Stimulated activated effector memory CD8-positive, alpha-beta T cell treated with anti-CD3 and anti-CD28 coated beads, Interleukin-12 subunit alpha, Interleukin-12 subunit beta, amount 100 ng/mL, for 72 hours (primary cell): ENCODE data around the gene PAX1.

ENCODE experiments used
- ATAC-seq: fragments of 150-1000 bp; cut with Tn5 transposase; 2 replicates; pipeline ENCODE4 v1.10.0; 2021
- DNase-seq, 2 donors: peaks; one replicate each; pipeline ENCODE4 v3.0.0; 2021 to 2022; ENCODE audit warnings: low spot score in 2 of 2
- H3K27ac Mint-ChIP-seq: one replicate; pipeline ENCODE4 v1.8.0; 2022; ENCODE audit warnings: mild to moderate bottlenecking, mixed read lengths
- H3K36me3 Mint-ChIP-seq: one replicate; pipeline ENCODE4 v1.8.0; 2022; ENCODE audit warnings: mild to moderate bottlenecking, mixed read lengths
- H3K4me1 Mint-ChIP-seq: one replicate; pipeline ENCODE4 v1.8.0; 2022; ENCODE audit warnings: mixed read lengths
- H3K4me3 Mint-ChIP-seq: one replicate; pipeline ENCODE4 v1.8.0; 2022; ENCODE audit warnings: mild to moderate bottlenecking, mixed read lengths
- H3K9me3 Mint-ChIP-seq: one replicate; pipeline ENCODE4 v1.8.0; 2022; ENCODE audit warnings: mixed read lengths

Gene PAX1

GRCh38 chr20:21698494-21699215, 6.8 kb upstream of the PAX1 start:
- no peak for DNase-seq
- peaks cover 3% of the 10 kb centered on the region for H3K9me3 Mint-ChIP-seq
- H3K27ac Mint-ChIP-seq, result no peak overlapping the region
- ATAC-seq, result no peak
- no peaks in the 10 kb centered on the region for H3K36me3 Mint-ChIP-seq
- H3K4me1 Mint-ChIP-seq, result peaks cover 1% of the 10 kb centered on the region
- no peak overlapping the region for H3K4me3 Mint-ChIP-seq

GRCh38 chr20:21699216-21699508, 6.3 kb upstream of the PAX1 start:
- peaks cover 3% of the 10 kb centered on the region for H3K9me3 Mint-ChIP-seq
- DNase-seq (no peak), ATAC-seq (no peak)
- H3K4me1 Mint-ChIP-seq, result peaks cover 5% of the 10 kb centered on the region
- no peaks in the 10 kb centered on the region for H3K36me3 Mint-ChIP-seq
- H3K27ac Mint-ChIP-seq, result no peak overlapping the region
- no peak overlapping the region for H3K4me3 Mint-ChIP-seq

DNA sequence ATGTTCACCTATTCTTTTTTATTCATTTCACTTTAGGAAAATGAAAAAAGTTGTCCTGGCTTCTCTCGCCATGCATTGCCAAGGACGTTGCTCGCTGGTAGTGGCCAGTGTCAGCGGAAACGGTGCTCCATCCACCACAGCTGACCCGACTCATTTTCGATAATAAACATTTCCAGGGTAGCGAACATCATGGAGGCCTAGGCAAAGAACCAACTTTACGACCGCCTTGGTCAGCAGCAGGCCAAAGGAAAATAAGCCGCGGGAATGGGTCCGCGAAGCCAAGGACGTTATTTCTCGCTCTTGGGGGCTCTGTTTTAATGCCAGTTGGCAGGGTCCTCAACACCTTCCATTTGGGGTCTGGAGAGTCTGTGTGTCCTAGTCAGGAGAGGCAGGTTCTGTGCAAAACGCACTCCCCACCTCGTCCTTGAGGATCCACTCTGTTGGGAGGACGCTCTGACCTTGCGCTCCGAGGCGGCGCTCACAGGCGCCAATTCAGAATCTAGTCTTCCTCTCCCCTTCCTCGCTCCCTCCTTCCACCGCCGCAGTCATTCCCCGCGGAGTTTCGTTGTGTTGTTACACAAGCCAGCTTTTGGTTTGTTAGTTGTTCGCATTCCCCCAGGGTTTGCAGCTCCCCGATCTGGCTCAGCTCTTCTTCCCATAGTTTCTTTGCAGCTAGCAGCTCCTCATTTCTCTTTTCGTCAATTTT, 4.1 kb upstream of the PAX1 start:
- Mint-ChIP-seq H3K4me1 (peaks cover 5% of the 10 kb centered on the region), H3K36me3 (no peaks in the 10 kb centered on the region), H3K4me3 (no peak overlapping the region), H3K9me3 (peaks cover 3% of the 10 kb centered on the region), H3K27ac (no peak overlapping the region)
- DNase-seq (no peak), ATAC-seq (no peak)

- H3K27ac Mint-ChIP-seq, result no peak overlapping the region
- DNase-seq (no peak), ATAC-seq (no peak)
These were observed 3.4 kb upstream of the PAX1 start for GRCh38 chr20:21702016-21702415.

GRCh38 chr20:21702553-21703470, 2.7 kb upstream of the PAX1 start:
- Mint-ChIP-seq H3K4me1 (peaks cover 5% of the 10 kb centered on the region), H3K27ac (no peak overlapping the region), H3K36me3 (no peaks in the 10 kb centered on the region), H3K9me3 (peaks cover 3% of the 10 kb centered on the region), H3K4me3 (no peak overlapping the region)
- ATAC-seq (no peak), DNase-seq (no peak)

More at GRCh38 chr20:21702016-21702415, 3.4 kb upstream of the PAX1 start:
- peaks cover 5% of the 10 kb centered on the region for H3K4me1 Mint-ChIP-seq
- no peaks in the 10 kb centered on the region for H3K36me3 Mint-ChIP-seq
- peaks cover 3% of the 10 kb centered on the region for H3K9me3 Mint-ChIP-seq
- no peak overlapping the region for H3K4me3 Mint-ChIP-seq

- H3K27ac Mint-ChIP-seq, result no peak overlapping the region
- peaks cover 5% of the 10 kb centered on the region for H3K4me1 Mint-ChIP-seq
- no peak overlapping the region for H3K4me3 Mint-ChIP-seq
- H3K9me3 Mint-ChIP-seq, result peaks cover 3% of the 10 kb centered on the region
- no peak for ATAC-seq
- no peaks in the 10 kb centered on the region for H3K36me3 Mint-ChIP-seq
- DNase-seq, result no peak
These were observed 1.6 kb upstream of the PAX1 start for GRCh38 chr20:21703717-21704407.

DNA sequence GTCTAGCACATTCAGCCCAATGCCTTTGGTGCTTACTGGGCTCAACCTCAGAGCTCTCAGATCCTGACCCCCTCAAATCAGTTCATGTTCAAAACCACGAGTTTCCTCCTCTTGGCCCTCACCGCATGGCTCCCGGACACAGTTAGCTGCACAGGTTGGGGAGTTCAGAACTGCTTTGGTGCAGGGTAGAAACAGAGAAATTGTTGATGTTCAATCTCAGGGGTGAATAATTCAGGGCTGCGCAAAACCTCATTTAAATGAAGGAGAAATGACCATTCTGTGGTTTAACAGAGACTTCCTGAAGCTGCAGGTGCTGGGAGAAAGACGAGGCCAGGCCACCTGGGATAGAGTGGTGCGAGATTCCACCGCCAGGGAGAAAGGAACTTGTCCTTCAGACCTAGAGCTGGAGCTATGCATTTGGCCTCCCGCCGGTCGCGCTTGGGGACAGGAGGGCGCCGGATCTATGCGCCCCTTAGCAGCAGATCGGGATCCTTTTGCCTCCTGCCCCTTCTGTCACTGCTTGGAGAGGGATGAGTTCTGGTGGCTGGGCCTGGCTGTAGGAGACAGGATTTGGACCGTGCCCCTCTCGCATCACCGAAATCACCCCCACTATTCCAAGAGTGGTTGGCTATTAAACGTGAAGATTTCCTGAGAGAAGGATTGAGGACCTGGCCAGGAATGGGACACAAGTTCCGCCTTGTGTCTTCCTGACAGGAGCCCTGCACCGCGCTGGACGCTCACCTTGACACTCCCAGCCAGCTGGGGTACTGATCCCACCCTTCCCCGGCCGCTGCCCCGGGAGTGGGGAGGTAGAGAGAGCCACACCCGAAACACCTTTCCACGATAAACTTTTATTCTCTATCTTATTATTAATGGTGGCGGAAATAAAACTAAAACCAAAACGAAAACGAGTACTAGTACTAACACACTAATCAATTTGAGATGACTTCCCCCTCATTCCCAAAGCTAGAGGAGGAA, 767 bp upstream of the PAX1 start:
- no peak overlapping the region for H3K27ac Mint-ChIP-seq
- ATAC-seq, result no peak

GRCh38 chr20:21706261-21707195, 1.1 kb downstream of the PAX1 start:
- DNase-seq (no peak), ATAC-seq (no peak)
- Mint-ChIP-seq H3K9me3 (peaks cover 3% of the 10 kb centered on the region), H3K4me3 (no peak overlapping the region), H3K27ac (no peak overlapping the region), H3K36me3 (no peaks in the 10 kb centered on the region), H3K4me1 (peaks cover 5% of the 10 kb centered on the region)

More for the DNA sequence above, 767 bp upstream of the PAX1 start:
- Mint-ChIP-seq H3K36me3 (no peaks in the 10 kb centered on the region), H3K4me3 (no peak overlapping the region), H3K9me3 (peaks cover 3% of the 10 kb centered on the region), H3K4me1 (peaks cover 5% of the 10 kb centered on the region)
- DNase-seq, result no peak

DNA sequence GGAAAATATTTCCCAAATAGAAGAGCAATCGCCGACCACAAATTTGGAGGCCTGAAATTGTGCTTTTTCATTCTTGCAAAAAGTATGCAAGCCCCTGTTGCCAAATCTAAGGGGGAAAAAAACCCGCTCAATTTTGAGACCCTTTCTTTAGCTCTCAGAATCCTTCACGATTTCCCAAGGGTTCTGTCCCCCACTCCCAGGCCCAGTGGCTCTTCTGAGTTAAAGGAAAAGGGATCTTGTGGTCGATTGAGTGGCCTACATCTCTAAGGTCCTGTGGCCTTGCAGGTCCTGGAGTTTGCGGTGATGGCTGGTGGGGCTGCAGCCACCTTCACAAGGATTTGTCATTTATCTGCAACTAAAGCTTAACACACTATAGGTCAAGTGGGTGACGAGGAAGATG, 1.8 kb downstream of the PAX1 start:
- Mint-ChIP-seq H3K4me3 (no peak overlapping the region), H3K4me1 (peaks cover 5% of the 10 kb centered on the region), H3K9me3 (no peaks in the 10 kb centered on the region), H3K36me3 (no peaks in the 10 kb centered on the region), H3K27ac (no peak overlapping the region)
- ATAC-seq, result no peak
- DNase-seq, result no peak

GRCh38 chr20:21707999-21708737, 2.7 kb downstream of the PAX1 start:
- DNase-seq, result no peak
- no peak for ATAC-seq
- Mint-ChIP-seq H3K4me1 (peaks cover 5% of the 10 kb centered on the region), H3K9me3 (no peaks in the 10 kb centered on the region), H3K4me3 (no peak overlapping the region), H3K27ac (no peak overlapping the region), H3K36me3 (no peaks in the 10 kb centered on the region)

- no peak for ATAC-seq
- peaks cover under 1% of the 10 kb centered on the region for H3K4me1 Mint-ChIP-seq
- no peak overlapping the region for H3K27ac Mint-ChIP-seq
- H3K9me3 Mint-ChIP-seq, result no peaks in the 10 kb centered on the region
- no peak overlapping the region for H3K4me3 Mint-ChIP-seq
- no peak for DNase-seq
- no peaks in the 10 kb centered on the region for H3K36me3 Mint-ChIP-seq
These were observed 3.5 kb downstream of the PAX1 start for GRCh38 chr20:21708738-21709534.

DNA sequence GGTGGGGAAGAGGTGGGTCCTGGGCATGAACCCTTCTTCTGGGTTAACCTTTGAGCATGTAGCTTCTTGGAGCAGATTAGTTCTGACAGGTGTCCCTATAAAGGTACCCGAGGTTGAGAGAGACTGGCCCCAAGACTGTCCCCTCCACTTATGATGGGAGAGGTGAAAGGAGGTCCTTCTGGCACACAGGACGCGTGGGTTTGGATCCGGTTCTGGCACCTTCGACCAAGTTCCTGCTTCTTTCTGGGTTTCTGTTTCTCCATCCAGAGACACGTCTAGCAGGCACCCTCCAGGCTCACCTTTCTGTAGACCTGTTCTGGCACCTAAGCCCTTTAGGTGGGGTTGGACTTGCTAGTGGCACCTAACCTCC, 4.1 kb downstream of the PAX1 start:
- H3K4me1 Mint-ChIP-seq, result no peaks in the 10 kb centered on the region
- no peak for ATAC-seq
- H3K9me3 Mint-ChIP-seq, result no peaks in the 10 kb centered on the region
- H3K27ac Mint-ChIP-seq, result no peak overlapping the region
- no peak for DNase-seq
- no peak overlapping the region for H3K4me3 Mint-ChIP-seq
- H3K36me3 Mint-ChIP-seq, result no peaks in the 10 kb centered on the region
